ENCODE results near the gene CDCA4. TPM values are rescaled to one million over a fixed set of nuclear protein-coding genes. Genes with fewer than 3 reads are reported as not detected.

The CDCA4 gene
- total RNA-seq, 1 donor from 2014 or later: 40.1 TPM

GRCh38 chr14:104985675-104986486 is 35.0 kb downstream of the CDCA4 start, which contains the start of gene CLBA1:
Gene CLBA1 (plus strand): TSS chr14:104985788. CDS start chr14:104986432, 644 bp downstream.
- peak; percentile 38 for DNase-seq (ENCODE audit: low spot score)
- peak within 1 kb of the TSS; percentile 91 for H3K27ac Mint-ChIP-seq (ENCODE audit: unreplicated experiment)
- peaks cover 25% of the 10 kb centered on the region for H3K27me3 Mint-ChIP-seq (ENCODE audit: unreplicated experiment)

GRCh38 chr14:104984056-104984894 is 36.6 kb downstream of the CDCA4 start:
- no peak for DNase-seq (ENCODE audit: low spot score)
- H3K27ac Mint-ChIP-seq (ENCODE audit: unreplicated experiment): peak overlapping the region; percentile 74
- H3K4me3 Mint-ChIP-seq (ENCODE audit: unreplicated experiment): peak overlapping the region; percentile 63

More at GRCh38 chr14:104985675-104986486, 35.0 kb downstream of the CDCA4 start, which contains the start of gene CLBA1:
- Mint-ChIP-seq H3K4me3 (ENCODE audit: unreplicated experiment) (peak within 1 kb of the TSS; percentile 85), H3K36me3 (ENCODE audit: low read depth, unreplicated experiment) (peaks cover 12% of the 10 kb centered on the region), H3K9me3 (ENCODE audit: unreplicated experiment) (peaks cover 8% of the 10 kb centered on the region), H3K4me1 (ENCODE audit: unreplicated experiment) (peaks cover 31% of the 10 kb centered on the region)
- no peak for TF ChIP-seq CTCF (IDR thresholded peaks at IDR 0.05; ENCODE audit: unreplicated experiment)

GRCh38 chr14:104983231-104983721 is 37.6 kb downstream of the CDCA4 start:
- peak overlapping the region; percentile 32 for H3K4me3 Mint-ChIP-seq (ENCODE audit: unreplicated experiment)
- peak overlapping the region; percentile 67 for H3K27ac Mint-ChIP-seq (ENCODE audit: unreplicated experiment)
- no peak for DNase-seq (ENCODE audit: low spot score)
- peaks cover 8% of the 10 kb centered on the region for H3K9me3 Mint-ChIP-seq (ENCODE audit: unreplicated experiment)
- H3K27me3 Mint-ChIP-seq (ENCODE audit: unreplicated experiment): peaks cover 35% of the 10 kb centered on the region
- H3K4me1 Mint-ChIP-seq (ENCODE audit: unreplicated experiment): peaks cover 28% of the 10 kb centered on the region
- H3K36me3 Mint-ChIP-seq (ENCODE audit: low read depth, unreplicated experiment): peaks cover 14% of the 10 kb centered on the region
- no peak for TF ChIP-seq CTCF (IDR thresholded peaks at IDR 0.05; ENCODE audit: unreplicated experiment)

More at GRCh38 chr14:104984056-104984894, 36.6 kb downstream of the CDCA4 start:
- TF ChIP-seq CTCF (IDR thresholded peaks at IDR 0.05; ENCODE audit: unreplicated experiment): no peak
- peaks cover 31% of the 10 kb centered on the region for H3K4me1 Mint-ChIP-seq (ENCODE audit: unreplicated experiment)
- peaks cover 33% of the 10 kb centered on the region for H3K27me3 Mint-ChIP-seq (ENCODE audit: unreplicated experiment)
- peaks cover 14% of the 10 kb centered on the region for H3K36me3 Mint-ChIP-seq (ENCODE audit: low read depth, unreplicated experiment)
- peaks cover 8% of the 10 kb centered on the region for H3K9me3 Mint-ChIP-seq (ENCODE audit: unreplicated experiment)

GRCh38 chr14:104982548-104983230 is 38.2 kb downstream of the CDCA4 start:
- peaks cover 23% of the 10 kb centered on the region for H3K4me1 Mint-ChIP-seq (ENCODE audit: unreplicated experiment)
- H3K27ac Mint-ChIP-seq (ENCODE audit: unreplicated experiment): no peak overlapping the region
- H3K4me3 Mint-ChIP-seq (ENCODE audit: unreplicated experiment): no peak overlapping the region
- peaks cover 14% of the 10 kb centered on the region for H3K36me3 Mint-ChIP-seq (ENCODE audit: low read depth, unreplicated experiment)
- peaks cover 33% of the 10 kb centered on the region for H3K27me3 Mint-ChIP-seq (ENCODE audit: unreplicated experiment)
- peaks cover 8% of the 10 kb centered on the region for H3K9me3 Mint-ChIP-seq (ENCODE audit: unreplicated experiment)
- no peak for TF ChIP-seq CTCF (IDR thresholded peaks at IDR 0.05; ENCODE audit: unreplicated experiment)
- no peak for DNase-seq (ENCODE audit: low spot score)
